ENCODE measurements around the gene PRTN3. TPM values are rescaled to one million over a fixed set of nuclear protein-coding genes. Genes with fewer than 3 reads are reported as not detected.

PRTN3 gene
- total RNA-seq, result not detected

- Histone ChIP-seq H3K27ac (no peak within 1 kb of the TSS), H3K4me3 (no peak within 1 kb of the TSS), H3K27me3 (peaks cover 91% of the 10 kb centered on the region), H3K4me1 (peaks cover 0 to 12% (median 10%) of the 10 kb centered on the region in 3 donors), H3K9me3 (no peaks in the 10 kb centered on the region), H3K36me3 (no peaks in the 10 kb centered on the region)
- TF ChIP-seq POLR2A (IDR thresholded peaks at IDR 0.05), result no peak
- TF ChIP-seq EP300 (IDR thresholded peaks at IDR 0.05), result no peak
- no peak for TF ChIP-seq POLR2AphosphoS5 (IDR thresholded peaks at IDR 0.05)
- no peak for TF ChIP-seq CTCF (IDR thresholded peaks at IDR 0.05)
- no peak for ATAC-seq
- no CpG with 5 or more reads among the region's 24 CpGs for WGBS, 2 donors (ENCODE audit: low coverage in 1 of 2)
Observed at GRCh38 chr19:840519-841206, at the start of gene PRTN3. Gene PRTN3 (plus strand): TSS chr19:840999. CDS start chr19:841009, 10 bp downstream.

DNA sequence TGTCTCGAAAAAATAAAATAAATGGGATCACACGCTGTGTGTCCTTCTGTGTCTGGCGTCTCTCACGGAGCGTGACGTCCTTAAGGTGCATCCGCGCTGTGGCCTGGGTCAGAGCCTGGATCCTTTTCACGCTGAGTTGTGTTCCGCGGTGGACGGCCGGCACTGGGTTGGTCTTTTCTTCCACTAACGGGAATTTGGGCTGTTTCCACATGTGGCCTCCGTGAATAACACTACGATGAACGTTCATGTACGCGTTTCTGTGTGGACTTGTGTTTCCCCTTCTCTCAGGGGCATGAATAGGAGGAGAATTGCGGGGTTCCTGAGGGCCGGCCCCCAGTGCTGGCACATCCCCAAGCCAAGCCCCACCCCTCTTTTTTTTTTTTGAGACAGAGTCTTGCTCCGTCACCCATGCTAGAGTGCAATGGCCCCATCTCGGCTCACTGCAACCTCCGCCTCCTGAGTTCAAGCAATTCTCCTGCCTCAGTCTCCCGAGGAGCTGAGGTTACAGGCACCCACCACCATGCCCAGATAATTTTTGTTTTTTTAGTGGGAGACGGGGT is 49.7 kb upstream of the PRTN3 start:
- H3K27me3 ChIP-seq, result no peaks in the 10 kb centered on the region
- TF ChIP-seq EP300 (IDR thresholded peaks at IDR 0.05) (no peak), POLR2AphosphoS5 (IDR thresholded peaks at IDR 0.05) (no peak), POLR2A (IDR thresholded peaks at IDR 0.05) (no peak), CTCF (IDR thresholded peaks at IDR 0.05) (no peak)
- H3K36me3 ChIP-seq, result no peaks in the 10 kb centered on the region
- H3K9me3 ChIP-seq, result no peaks in the 10 kb centered on the region
- H3K27ac ChIP-seq, result peak overlapping the region in 2 of 4 donors; percentile 38 to 50
- H3K4me3 ChIP-seq, result no peak overlapping the region
- no peak for ATAC-seq
- peaks cover 0 to 36% (median 8%) of the 10 kb centered on the region in 3 donors for H3K4me1 ChIP-seq
- WGBS, 2 donors (ENCODE audit: low coverage in 1 of 2), result 79 to 80% methylated on average over 9 to 23 of the region's 26 CpGs

DNA sequence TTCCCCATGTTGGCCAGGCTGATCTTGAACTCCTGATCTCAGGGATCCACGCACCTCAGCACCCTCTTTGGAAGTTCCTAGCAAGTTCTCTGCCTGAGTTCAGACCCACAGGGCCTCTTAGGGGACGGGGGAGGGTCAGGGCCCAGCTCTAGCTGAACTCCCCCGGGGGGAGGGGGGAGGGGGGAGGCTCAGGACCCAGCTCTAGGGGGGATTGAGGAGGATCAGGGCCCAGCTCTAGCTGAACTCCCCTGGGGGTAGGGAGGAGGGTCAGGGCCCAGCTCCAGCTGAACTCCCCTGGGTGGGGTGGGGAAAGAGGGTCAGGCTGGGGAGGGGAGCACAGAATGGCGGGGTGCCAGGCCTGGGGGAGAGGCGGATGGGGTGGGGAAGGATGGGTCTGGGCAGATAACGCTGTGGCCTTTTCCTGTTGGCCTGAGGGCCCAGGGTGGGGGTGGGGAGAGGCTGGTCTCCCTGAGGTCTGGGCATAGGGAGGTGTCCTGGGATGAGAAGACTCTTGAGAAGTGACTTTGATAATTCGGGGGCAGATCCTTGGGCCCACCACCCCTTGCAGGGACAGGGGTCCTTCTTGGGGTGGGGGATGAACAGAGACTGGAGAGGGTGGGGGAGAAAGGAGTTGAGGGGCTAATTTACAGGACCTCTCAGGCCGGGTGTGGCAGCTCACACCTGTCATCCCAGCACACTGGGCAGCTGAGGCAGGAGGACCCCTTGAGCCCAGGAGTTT is 49.1 kb upstream of the PRTN3 start:
- H3K36me3 ChIP-seq, result no peaks in the 10 kb centered on the region
- ATAC-seq, result no peak
- H3K27me3 ChIP-seq, result no peaks in the 10 kb centered on the region
- H3K4me1 ChIP-seq, result peaks cover 0 to 41% (median 12%) of the 10 kb centered on the region in 3 donors
- H3K4me3 ChIP-seq, result no peak overlapping the region
- H3K27ac ChIP-seq, result peak overlapping the region in 3 of 4 donors; percentile 38 to 50 (median 50)
- TF ChIP-seq POLR2A (IDR thresholded peaks at IDR 0.05) (no peak), EP300 (IDR thresholded peaks at IDR 0.05) (no peak), POLR2AphosphoS5 (IDR thresholded peaks at IDR 0.05) (no peak), CTCF (IDR thresholded peaks at IDR 0.05) (no peak)
- H3K9me3 ChIP-seq, result no peaks in the 10 kb centered on the region
- WGBS, 2 donors (ENCODE audit: low coverage in 1 of 2), result 29 to 62% methylated on average over 2 to 5 of the region's 8 CpGs

DNA sequence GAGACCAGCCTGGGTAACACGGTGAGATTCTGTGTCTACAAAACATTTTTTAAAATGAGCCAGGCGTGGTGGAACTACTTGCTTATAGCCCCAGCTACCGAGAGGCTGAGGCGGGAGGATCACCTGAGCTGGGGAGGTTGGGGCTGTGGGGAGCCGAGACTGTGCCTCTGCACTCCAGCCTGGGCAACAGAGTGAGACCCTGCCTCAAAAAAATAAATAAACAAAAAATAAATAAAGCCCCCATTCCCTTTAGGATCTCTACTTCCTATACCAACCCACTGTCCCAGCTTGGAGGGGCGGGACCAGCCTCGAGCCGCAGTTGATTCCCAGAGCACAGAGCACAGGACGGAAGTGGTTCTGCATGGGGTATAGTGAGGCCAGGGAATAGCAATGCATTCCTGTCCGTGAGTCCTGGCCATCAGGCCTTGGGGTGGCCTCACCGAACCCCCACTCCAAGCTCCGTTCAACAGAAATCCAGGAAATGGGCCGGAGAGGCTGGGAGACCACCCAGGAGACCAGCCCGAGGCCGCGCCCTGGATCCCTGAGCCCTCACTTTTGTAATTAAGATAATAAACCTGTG is 48.4 kb upstream of the PRTN3 start:
- Histone ChIP-seq H3K27me3 (no peaks in the 10 kb centered on the region), H3K4me1 (peaks cover 0 to 41% (median 12%) of the 10 kb centered on the region in 3 donors), H3K4me3 (no peak overlapping the region), H3K36me3 (no peaks in the 10 kb centered on the region), H3K9me3 (no peaks in the 10 kb centered on the region), H3K27ac (peak overlapping the region in 3 of 4 donors; percentile 38 to 50 (median 50))
- TF ChIP-seq POLR2A (IDR thresholded peaks at IDR 0.05) (no peak), EP300 (IDR thresholded peaks at IDR 0.05) (no peak), POLR2AphosphoS5 (IDR thresholded peaks at IDR 0.05) (no peak), CTCF (IDR thresholded peaks at IDR 0.05) (no peak)
- 74 to 79% methylated on average over 8 to 13 of the region's 16 CpGs for WGBS, 2 donors (ENCODE audit: low coverage in 1 of 2)
- ATAC-seq, result no peak

Measured in gastroesophageal sphincter (tissue), 4 donors.